Loucy (cell line): ENCODE measurements around the gene CAPN9.

Source experiments
- H2AFZ ChIP-seq: fragments of 200-600 bp; sonication (generic); 2 replicates; pipeline ENCODE4 v1.6.0; 2016; ENCODE audit warnings: antibody characterized with exemption, mild to moderate bottlenecking, low read length, moderate library complexity
- H3F3A ChIP-seq: fragments of 200-600 bp; 2 replicates; pipeline ENCODE4 v1.6.0; 2016; ENCODE audit warnings: antibody characterized with exemption, low read depth, mild to moderate bottlenecking
- H3K27me3 ChIP-seq: fragments of 200-600 bp; sonication (generic); 2 replicates; pipeline ENCODE4 v1.6.1; 2014; ENCODE audit warnings: low read length, mild to moderate bottlenecking; ENCODE audit not compliant: insufficient read depth, poor library complexity, severe bottlenecking
- H3K36me3 ChIP-seq: fragments of 200-600 bp; sonication (generic); 2 replicates; pipeline ENCODE4 v1.6.1; 2016; ENCODE audit warnings: low read length; ENCODE audit not compliant: insufficient read depth
- H3K4me1 ChIP-seq: fragments of 200-600 bp; sonication (generic); 2 replicates; pipeline ENCODE4 v1.5.1; 2014; ENCODE audit warnings: low read length, mild to moderate bottlenecking; ENCODE audit not compliant: insufficient read depth, poor library complexity, severe bottlenecking
- H3K4me2 ChIP-seq: fragments of 200-600 bp; sonication (generic); 2 replicates; pipeline ENCODE4 v1.6.0; 2014; ENCODE audit warnings: antibody characterized with exemption, low read length, low read depth, mild to moderate bottlenecking; ENCODE audit not compliant: poor library complexity, severe bottlenecking
- H3K4me3 ChIP-seq: fragments of 200-600 bp; sonication (generic); 2 replicates; pipeline ENCODE4 v1.5.1; 2014; ENCODE audit warnings: low read length, mild to moderate bottlenecking, mixed read lengths; ENCODE audit not compliant: poor library complexity, severe bottlenecking
- H3K79me2 ChIP-seq: fragments of 200-600 bp; sonication (generic); 2 replicates; pipeline ENCODE4 v1.6.1; 2014; ENCODE audit warnings: low read length; ENCODE audit not compliant: insufficient read depth
- H3K9ac ChIP-seq: fragments of 200-600 bp; sonication (generic); 2 replicates; pipeline ENCODE4 v1.6.0; 2014; ENCODE audit warnings: mild to moderate bottlenecking, low read depth, low read length, moderate library complexity; ENCODE audit not compliant: poor library complexity, severe bottlenecking
- H3K9me2 ChIP-seq: fragments of 200-600 bp; sonication (generic); replicated peaks from 2 replicates; pipeline ENCODE4 v1.6.1; 2016; ENCODE audit warnings: low read depth, low read length, mixed read lengths
- H3K9me3 ChIP-seq: fragments of 200-600 bp; sonication (generic); 2 replicates; pipeline ENCODE4 v1.6.1; 2014; ENCODE audit warnings: mild to moderate bottlenecking, antibody characterized with exemption, low read length, low read depth; ENCODE audit not compliant: insufficient read depth
- H4K20me1 ChIP-seq: fragments of 200-600 bp; sonication (generic); 2 replicates; pipeline ENCODE4 v1.6.0; 2014; ENCODE audit warnings: antibody characterized with exemption, low read length, mild to moderate bottlenecking; ENCODE audit not compliant: insufficient read depth, poor library complexity, severe bottlenecking
- CTCF ChIP-seq: fragments of 200-600 bp; sonication (generic); conservative IDR thresholded peaks from 2 replicates; pipeline ENCODE4 v1.5.1; 2014; ENCODE audit warnings: mild to moderate bottlenecking, antibody characterized with exemption, low read length
- EZH2phosphoT487 ChIP-seq: fragments of 200-600 bp; IDR thresholded peaks from 2 replicates; pipeline ENCODE4 v1.6.1; 2018; ENCODE audit warnings: antibody characterized with exemption, mild to moderate bottlenecking, moderate library complexity, borderline replicate concordance

The CAPN9 gene

GRCh38 chr1:230828421-230828820, 81.2 kb downstream of the CAPN9 start:
- TF ChIP-seq CTCF, result no peak
- TF ChIP-seq EZH2phosphoT487, result no peak
- Histone ChIP-seq H3K4me3 (no peak overlapping the region), H3K9ac (no peak overlapping the region), H3K9me3 (no peaks in the 10 kb centered on the region), H3K9me2 (no peaks in the 10 kb centered on the region), H3F3A (no peaks in the 10 kb centered on the region), H3K79me2 (no peaks in the 10 kb centered on the region), H3K4me1 (no peaks in the 10 kb centered on the region), H3K27me3 (no peaks in the 10 kb centered on the region), H2AFZ (no peak overlapping the region), H3K4me2 (no peak overlapping the region), H4K20me1 (no peaks in the 10 kb centered on the region), H3K36me3 (no peaks in the 10 kb centered on the region)

- H3K9me3 ChIP-seq, result no peaks in the 10 kb centered on the region
- no peak overlapping the region for H3K4me2 ChIP-seq
- no peak overlapping the region for H3K9ac ChIP-seq
- H2AFZ ChIP-seq, result no peak overlapping the region
- no peaks in the 10 kb centered on the region for H4K20me1 ChIP-seq
- H3K4me1 ChIP-seq, result no peaks in the 10 kb centered on the region
- no peaks in the 10 kb centered on the region for H3K79me2 ChIP-seq
- H3K36me3 ChIP-seq, result no peaks in the 10 kb centered on the region
- no peaks in the 10 kb centered on the region for H3K9me2 ChIP-seq
- no peaks in the 10 kb centered on the region for H3F3A ChIP-seq
- TF ChIP-seq CTCF (no peak), EZH2phosphoT487 (no peak)
- no peak overlapping the region for H3K4me3 ChIP-seq
- H3K27me3 ChIP-seq, result no peaks in the 10 kb centered on the region
Observed at GRCh38 chr1:230831771-230832170, 84.6 kb downstream of the CAPN9 start.

GRCh38 chr1:230832476-230832875, 85.3 kb downstream of the CAPN9 start:
- H3K9ac ChIP-seq, result no peak overlapping the region
- H3K4me2 ChIP-seq, result no peak overlapping the region
- H3K9me2 ChIP-seq, result no peaks in the 10 kb centered on the region
- H3K4me1 ChIP-seq, result no peaks in the 10 kb centered on the region
- no peak overlapping the region for H2AFZ ChIP-seq
- no peaks in the 10 kb centered on the region for H3F3A ChIP-seq
- TF ChIP-seq CTCF (no peak), EZH2phosphoT487 (no peak)
- H3K27me3 ChIP-seq, result no peaks in the 10 kb centered on the region
- no peak overlapping the region for H3K4me3 ChIP-seq
- H4K20me1 ChIP-seq, result no peaks in the 10 kb centered on the region
- H3K36me3 ChIP-seq, result no peaks in the 10 kb centered on the region
- no peaks in the 10 kb centered on the region for H3K79me2 ChIP-seq
- H3K9me3 ChIP-seq, result no peaks in the 10 kb centered on the region
